CD14-positive monocyte (primary cell): Measurements from ENCODE around the gene SNUPN. TPM values are rescaled to one million over a fixed set of nuclear protein-coding genes. Genes with fewer than 3 reads are reported as not detected.

Experiments
- DNase-seq, 3 donors: peaks; one replicate each; pipeline ENCODE4 v3.0.0-alpha.2; 2011 to 2022
- H2AFZ ChIP-seq: 2 replicates; pipeline ENCODE4 v1.6.0; 2012; ENCODE audit warnings: mild to moderate bottlenecking, low read depth, low read length, inconsistent platforms; ENCODE audit not compliant: insufficient read depth, poor library complexity, severe bottlenecking
- H3K27ac ChIP-seq, 2 donors: 1 replicate in 1 of 2; 2 replicates in 1 of 2; pipeline ENCODE4 v1.5.1; 2012 to 2013; ENCODE audit warnings: low read length in 2 of 2, control low read depth in 1 of 2, inconsistent platforms in 1 of 2, low read depth in 1 of 2, mild to moderate bottlenecking in 1 of 2
- H3K27me3 ChIP-seq, 2 donors: one replicate each; pipeline versions ENCODE4 v1.6.0 to v1.6.1; 2011 to 2013; ENCODE audit warnings: low read length in 2 of 2; ENCODE audit not compliant: control insufficient read depth in 2 of 2, insufficient read depth in 2 of 2
- H3K36me3 ChIP-seq, 2 donors: replicated peaks in 1 of 2; 1 replicate in 1 of 2; 2 replicates in 1 of 2; pipeline versions ENCODE4 v1.5.1 to v1.6.1; 2012 to 2013; ENCODE audit warnings: low read length in 2 of 2, control low read depth in 1 of 2, inconsistent platforms in 1 of 2, mild to moderate bottlenecking in 1 of 2; ENCODE audit not compliant: insufficient read depth in 2 of 2, control insufficient read depth in 1 of 2
- H3K4me1 ChIP-seq, 2 donors: 1 replicate in 1 of 2; 2 replicates in 1 of 2; pipeline versions ENCODE4 v1.5.1 to v1.6.1; 2012 to 2013; ENCODE audit warnings: low read length in 2 of 2, control low read depth in 1 of 2, inconsistent platforms in 1 of 2, mild to moderate bottlenecking in 1 of 2, moderate library complexity in 1 of 2; ENCODE audit not compliant: insufficient read depth in 2 of 2, control insufficient read depth in 1 of 2
- H3K4me2 ChIP-seq: replicated peaks from 2 replicates; pipeline ENCODE3; 2012; ENCODE audit warnings: low read length, moderate library complexity, mild to moderate bottlenecking; ENCODE audit not compliant: poor library complexity, severe bottlenecking; ENCODE audit errors: extremely low read depth
- H3K4me3 ChIP-seq, 3 experiments: fragments of 200-600 bp in 1 of 3; sonication (generic) in 1 of 3; replicated peaks in 1 of 3; 1 replicate in 2 of 3; 2 replicates in 1 of 3; pipeline ENCODE4 v1.5.1; 2011 to 2013; ENCODE audit warnings: low read length in 3 of 3, mild to moderate bottlenecking in 3 of 3, control low read depth in 2 of 3, low read depth in 2 of 3, inconsistent platforms in 1 of 3, moderate library complexity in 1 of 3
- H3K79me2 ChIP-seq: 2 replicates; pipeline ENCODE4 v1.6.0; 2012; ENCODE audit warnings: mild to moderate bottlenecking, control low read depth, inconsistent platforms, low read length, moderate library complexity; ENCODE audit not compliant: insufficient read depth
- H3K9ac ChIP-seq: 2 replicates; pipeline ENCODE4 v1.6.0; 2017; ENCODE audit warnings: low read length, mild to moderate bottlenecking; ENCODE audit not compliant: insufficient read depth, poor library complexity, severe bottlenecking
- H3K9me3 ChIP-seq, 2 donors: replicated peaks in 1 of 2; 1 replicate in 1 of 2; 2 replicates in 1 of 2; pipeline versions ENCODE4 v1.5.1 to v1.6.1; 2012 to 2013; ENCODE audit warnings: low read length in 2 of 2, control low read depth in 1 of 2; ENCODE audit not compliant: control insufficient read depth in 1 of 2, insufficient read depth in 1 of 2
- H4K20me1 ChIP-seq: 2 replicates; pipeline ENCODE4 v1.6.0; 2012; ENCODE audit warnings: mild to moderate bottlenecking, low read length, control low read depth, moderate library complexity; ENCODE audit not compliant: insufficient read depth
- H3K27ac Mint-ChIP-seq, 7 donors: one replicate each; pipeline ENCODE4 v1.8.0; 2020; ENCODE audit warnings: mild to moderate bottlenecking in 7 of 7, mixed read lengths in 7 of 7, moderate library complexity in 6 of 7, inconsistent platforms in 2 of 7
- H3K27me3 Mint-ChIP-seq, 3 donors: one replicate each; pipeline ENCODE4 v1.8.0; 2021 to 2022; ENCODE audit warnings: low read depth in 3 of 3, mild to moderate bottlenecking in 3 of 3, mixed read lengths in 3 of 3, moderate library complexity in 3 of 3, inconsistent platforms in 1 of 3
- H3K36me3 Mint-ChIP-seq, 2 donors: one replicate each; pipeline ENCODE4 v1.8.0; 2020; ENCODE audit warnings: mixed read lengths in 2 of 2, inconsistent platforms in 1 of 2, mild to moderate bottlenecking in 1 of 2
- H3K4me1 Mint-ChIP-seq: one replicate; pipeline ENCODE4 v1.8.0; 2020; ENCODE audit warnings: mild to moderate bottlenecking, mixed read lengths
- H3K4me3 Mint-ChIP-seq, 2 donors: one replicate each; pipeline ENCODE4 v1.8.0; 2020; ENCODE audit warnings: mild to moderate bottlenecking in 2 of 2, mixed read lengths in 2 of 2, moderate library complexity in 1 of 2
- H3K9me3 Mint-ChIP-seq, 7 donors: one replicate each; pipeline ENCODE4 v1.8.0; 2020 to 2022; ENCODE audit warnings: mixed read lengths in 7 of 7, mild to moderate bottlenecking in 6 of 7, moderate library complexity in 6 of 7, inconsistent platforms in 2 of 7
- CTCF ChIP-seq: fragments of 200-600 bp; IDR thresholded peaks from one replicate; pipeline ENCODE4 v1.8.0; 2022; ENCODE audit warnings: antibody characterized with exemption, mild to moderate bottlenecking
- WGBS: methylation state at CpG from one replicate; pipeline ENCODE4 v1.1.5; 2013; ENCODE audit warnings: missing lambda C conversion rate; ENCODE audit not compliant: insufficient coverage; 5-methylcytosine and 5-hydroxymethylcytosine counted together
- intact Hi-C, 2 donors: fragments of 100-400 bp; cut with micrococcal nuclease; formaldehyde crosslinking; loops; one replicate each; pipeline versions ENCODE4 v1.15.0 to v1.15.1; 2023
- polyA plus RNA-seq, 3 donors: library from polyadenylated mRNA; depleted of rRNA in 1 of 3; unstranded in 2 of 3; stranded (reverse) in 1 of 3; fragments of 300-500 nt in 2 of 3; fragments of >200 nt in 1 of 3; fragmentation: Illumina TruSeq in 2 of 3; gene quantifications; 1 replicate in 2 of 3; 2 replicates in 1 of 3; pipeline ENCODE4 v1.2.3, GENCODE V29; 2012 to 2021

Gene SNUPN
- polyA plus RNA-seq, 3 donors: 11.7 to 31.8 (median 29.3) TPM

GRCh38 chr15:75671730-75672602 is 46.4 kb upstream of the SNUPN start:
- peaks cover 0 to 1% of the 10 kb centered on the region in 2 donors for H3K4me1 ChIP-seq
- H3K79me2 ChIP-seq: no peaks in the 10 kb centered on the region
- H3K9me3 Mint-ChIP-seq: no peaks in the 10 kb centered on the region
- peaks cover 2 to 5% (median 3%) of the 10 kb centered on the region in 3 donors for H3K27me3 Mint-ChIP-seq
- H3K4me3 ChIP-seq: no peak overlapping the region
- no peak for DNase-seq
- H3K27me3 ChIP-seq: no peaks in the 10 kb centered on the region
- TF ChIP-seq CTCF: no peak
- H3K9ac ChIP-seq: no peak overlapping the region
- H3K27ac ChIP-seq: no peak overlapping the region
- intact Hi-C loops: no loop called here
- H3K9me3 ChIP-seq: no peaks in the 10 kb centered on the region
- no peaks in the 10 kb centered on the region for H3K36me3 Mint-ChIP-seq
- WGBS: 73% methylated on average over 3 of the region's 11 CpGs
- no peak overlapping the region for H3K27ac Mint-ChIP-seq
- H3K36me3 ChIP-seq: no peaks in the 10 kb centered on the region
- no peak overlapping the region for H3K4me3 Mint-ChIP-seq
- H2AFZ ChIP-seq: no peak overlapping the region
- H4K20me1 ChIP-seq: no peaks in the 10 kb centered on the region
- no peak overlapping the region for H3K4me2 ChIP-seq
- peaks cover 1% of the 10 kb centered on the region for H3K4me1 Mint-ChIP-seq

DNA sequence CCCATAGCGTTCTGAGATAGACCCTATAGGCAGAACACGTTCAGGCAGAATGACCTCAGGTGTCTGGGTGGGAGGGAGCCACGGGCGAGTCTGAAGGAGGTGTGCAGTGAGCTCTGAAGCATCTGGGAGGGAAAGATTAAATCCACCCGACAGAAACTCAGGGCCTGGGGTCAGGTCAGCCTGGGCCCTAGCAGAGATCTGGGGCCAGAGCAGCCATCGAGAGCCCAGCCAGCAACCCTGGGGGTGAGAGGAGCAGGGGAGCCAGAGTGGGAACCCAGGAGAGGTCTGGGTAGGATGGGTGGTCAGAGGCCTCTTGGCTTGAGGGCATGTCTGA is 44.3 kb upstream of the SNUPN start:
- intact Hi-C loops: no loop called here
- TF ChIP-seq CTCF: no peak
- Mint-ChIP-seq H3K36me3 (no peaks in the 10 kb centered on the region), H3K27me3 (peaks cover 0 to 5% (median 3%) of the 10 kb centered on the region in 3 donors), H3K4me3 (no peak overlapping the region), H3K9me3 (peaks cover 0 to 6% (median 3%) of the 10 kb centered on the region in 7 donors), H3K27ac (no peak overlapping the region), H3K4me1 (peaks cover 18% of the 10 kb centered on the region)
- H3K4me2 ChIP-seq: no peak overlapping the region
- H3K36me3 ChIP-seq: no peaks in the 10 kb centered on the region
- H3K27ac ChIP-seq: no peak overlapping the region
- no peaks in the 10 kb centered on the region for H4K20me1 ChIP-seq
- H3K9ac ChIP-seq: no peak overlapping the region
- H3K9me3 ChIP-seq: no peaks in the 10 kb centered on the region
- peaks cover 18 to 20% of the 10 kb centered on the region in 2 donors for H3K4me1 ChIP-seq
- no peaks in the 10 kb centered on the region for H3K79me2 ChIP-seq
- no peak for DNase-seq
- no peaks in the 10 kb centered on the region for H3K27me3 ChIP-seq
- 84% methylated on average over 6 of the region's 6 CpGs for WGBS
- no peak overlapping the region for H3K4me3 ChIP-seq
- H2AFZ ChIP-seq: no peak overlapping the region
